BLaER1 (cell line): ENCODE results near the gene NCKAP5.

Experiments used
- H3K27ac ChIP-seq: shearing (Covaris generic); formaldehyde crosslinking; 2 replicates; pipeline ENCODE4 v1.8.1; 2022
- H3K27me3 ChIP-seq: shearing (Covaris generic); formaldehyde crosslinking; 2 replicates; pipeline ENCODE4 v1.8.1; 2022
- H3K36me3 ChIP-seq: shearing (Covaris generic); formaldehyde crosslinking; 2 replicates; pipeline ENCODE4 v1.8.1; 2022
- H3K4me1 ChIP-seq: shearing (Covaris generic); formaldehyde crosslinking; 2 replicates; pipeline ENCODE4 v1.8.1; 2022
- H3K4me2 ChIP-seq: shearing (Covaris generic); formaldehyde crosslinking; 2 replicates; pipeline ENCODE4 v1.8.1; 2022
- H3K4me3 ChIP-seq: shearing (Covaris generic); formaldehyde crosslinking; 2 replicates; pipeline ENCODE4 v1.8.1; 2022
- H3K9ac ChIP-seq: shearing (Covaris generic); formaldehyde crosslinking; 2 replicates; pipeline ENCODE4 v1.8.1; 2022
- H3K9me3 ChIP-seq: shearing (Covaris generic); formaldehyde crosslinking; 2 replicates; pipeline ENCODE4 v1.8.1; 2022
- H4K20me1 ChIP-seq: shearing (Covaris generic); formaldehyde crosslinking; 2 replicates; pipeline ENCODE4 v1.8.1; 2022
- Cebpa-rat ChIP-seq: shearing (Covaris generic); IDR thresholded peaks from 2 replicates; pipeline ENCODE4 v1.8.1; 2022

Gene NCKAP5

DNA sequence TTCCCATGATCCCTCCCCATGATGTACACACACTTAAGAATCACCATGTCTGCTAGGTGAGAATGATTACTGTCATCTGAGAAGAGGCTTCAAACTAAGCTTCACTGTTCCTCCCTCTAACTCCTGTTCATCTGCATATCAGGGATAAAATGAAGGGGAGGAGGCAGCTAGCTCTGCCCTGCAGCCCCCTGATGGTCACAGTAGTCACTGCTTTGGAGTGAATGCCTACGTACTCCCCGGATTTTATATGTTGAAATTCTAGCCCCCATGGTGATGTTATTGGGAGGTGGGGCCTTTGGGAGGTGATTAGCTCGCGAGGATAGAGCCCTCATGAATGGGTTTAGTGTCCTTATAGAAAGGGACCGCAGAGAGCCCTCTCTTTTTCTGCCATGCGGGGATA, 156.4 kb downstream of the NCKAP5 start:
- H3K4me1 ChIP-seq, result no peaks in the 10 kb centered on the region

DNA sequence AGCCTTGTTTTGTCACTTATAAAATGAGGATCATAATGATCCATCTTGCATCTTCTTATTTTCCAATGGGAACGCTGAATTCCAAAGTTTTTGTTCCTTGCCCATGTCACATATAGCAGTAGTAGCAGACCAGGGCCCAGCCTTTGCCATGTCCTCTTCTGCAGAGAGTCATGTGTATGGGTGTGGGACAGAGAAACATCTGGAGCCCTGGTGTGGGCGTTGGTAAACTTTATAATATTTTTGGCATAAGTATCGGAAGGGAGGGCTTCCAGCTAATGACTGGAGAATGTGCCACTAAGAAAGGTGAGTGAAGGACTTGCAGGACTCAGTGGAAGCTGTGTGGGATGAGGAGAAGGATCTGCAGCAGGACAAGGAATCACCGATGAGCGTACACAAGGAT, 157.2 kb downstream of the NCKAP5 start:
- TF ChIP-seq Cebpa-rat, result no peak
- no peak overlapping the region for H3K27ac ChIP-seq

More for the DNA sequence above, 156.4 kb downstream of the NCKAP5 start:
- Histone ChIP-seq H3K27ac (no peak overlapping the region), H4K20me1 (no peaks in the 10 kb centered on the region), H3K36me3 (no peaks in the 10 kb centered on the region), H3K9me3 (no peaks in the 10 kb centered on the region), H3K9ac (no peak overlapping the region), H3K27me3 (no peaks in the 10 kb centered on the region), H3K4me2 (no peak overlapping the region), H3K4me3 (no peak overlapping the region)
- no peak for TF ChIP-seq Cebpa-rat

DNA sequence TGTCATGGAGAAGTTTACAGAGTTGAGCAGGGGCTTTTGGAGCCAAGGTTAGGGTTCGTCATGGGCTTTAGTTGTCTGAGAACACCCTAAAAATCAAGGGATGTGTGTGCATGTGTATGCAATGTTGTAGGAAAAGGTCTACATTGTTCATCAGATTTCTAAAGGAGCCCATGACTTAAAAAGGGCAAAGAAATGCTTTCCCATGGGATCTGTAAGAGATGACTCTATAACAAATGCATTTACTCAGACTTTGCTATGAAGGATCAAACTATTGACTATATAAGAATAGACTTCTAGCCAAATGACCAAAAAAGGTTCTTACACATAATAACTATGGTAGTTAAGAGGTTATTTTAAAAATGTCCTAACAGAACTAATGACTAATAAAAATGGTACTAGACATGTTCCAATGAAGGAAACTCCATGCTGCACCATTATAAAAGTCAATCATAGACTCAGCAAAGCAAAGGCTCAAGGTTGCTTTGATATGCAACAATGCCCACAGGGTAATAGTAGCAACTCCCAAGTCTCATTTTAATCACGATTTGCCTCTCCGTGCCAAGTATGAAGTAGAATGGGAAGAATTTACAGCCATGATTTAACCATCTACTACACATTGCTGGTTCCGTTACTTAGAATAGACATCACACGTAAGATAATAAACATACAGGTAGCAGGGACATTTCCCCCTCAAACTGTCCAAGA, 158.5 kb downstream of the NCKAP5 start:
- Histone ChIP-seq H3K9me3 (no peaks in the 10 kb centered on the region), H4K20me1 (no peaks in the 10 kb centered on the region), H3K27me3 (no peaks in the 10 kb centered on the region), H3K36me3 (no peaks in the 10 kb centered on the region), H3K9ac (no peak overlapping the region), H3K4me3 (no peak overlapping the region), H3K27ac (no peak overlapping the region), H3K4me2 (no peak overlapping the region), H3K4me1 (no peaks in the 10 kb centered on the region)
- no peak for TF ChIP-seq Cebpa-rat

More for the DNA sequence above, 157.2 kb downstream of the NCKAP5 start:
- H3K27me3 ChIP-seq, result no peaks in the 10 kb centered on the region
- H3K9me3 ChIP-seq, result no peaks in the 10 kb centered on the region
- H3K9ac ChIP-seq, result no peak overlapping the region
- H3K4me3 ChIP-seq, result no peak overlapping the region
- no peaks in the 10 kb centered on the region for H3K36me3 ChIP-seq
- H3K4me1 ChIP-seq, result no peaks in the 10 kb centered on the region
- H3K4me2 ChIP-seq, result no peak overlapping the region
- H4K20me1 ChIP-seq, result no peaks in the 10 kb centered on the region

DNA sequence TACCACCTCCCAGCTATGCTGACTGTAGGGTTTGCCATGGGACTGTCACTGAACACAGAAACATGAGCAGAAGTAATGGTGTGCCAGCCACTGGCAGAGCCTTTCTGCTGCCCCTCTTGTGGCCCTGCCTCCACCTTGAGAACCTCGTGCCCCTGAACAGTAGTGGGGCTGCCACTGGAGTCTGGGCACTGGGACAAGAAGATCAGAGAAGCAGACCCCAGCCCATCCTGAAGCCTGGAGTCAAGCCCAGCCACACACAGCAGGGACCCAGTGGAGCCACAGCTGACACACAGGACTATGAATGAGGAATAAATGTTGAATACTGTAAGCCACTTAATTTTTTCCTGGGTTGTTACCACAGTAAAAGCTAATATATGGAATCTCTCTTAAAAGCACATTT, 159.6 kb downstream of the NCKAP5 start:
- Histone ChIP-seq H3K36me3 (no peaks in the 10 kb centered on the region), H3K27ac (no peak overlapping the region), H3K27me3 (no peaks in the 10 kb centered on the region), H3K4me3 (no peak overlapping the region), H3K9ac (no peak overlapping the region), H3K4me2 (no peak overlapping the region), H3K4me1 (no peaks in the 10 kb centered on the region), H4K20me1 (no peaks in the 10 kb centered on the region), H3K9me3 (no peaks in the 10 kb centered on the region)
- TF ChIP-seq Cebpa-rat, result no peak

DNA sequence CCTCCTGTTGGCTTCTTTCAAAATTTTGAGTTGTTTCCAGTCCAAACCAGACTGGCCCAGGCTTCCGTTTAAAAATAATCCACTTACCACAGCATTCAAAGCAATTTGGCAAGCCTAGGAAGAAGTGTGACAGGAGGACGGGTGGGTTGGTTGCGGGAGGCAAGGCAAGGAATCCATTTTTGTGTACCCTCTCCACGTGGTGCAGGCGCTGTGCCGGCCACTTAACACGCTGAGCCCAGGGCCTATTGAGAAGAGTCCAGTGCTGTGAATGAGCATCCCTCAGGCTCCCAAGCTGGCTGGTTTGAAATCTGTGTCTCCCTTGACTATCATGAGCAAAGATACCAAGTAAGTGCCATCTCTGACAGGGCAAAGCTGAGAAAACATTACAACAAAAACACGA, 160.9 kb downstream of the NCKAP5 start:
- Histone ChIP-seq H3K4me1 (no peaks in the 10 kb centered on the region), H3K4me2 (no peak overlapping the region), H3K27me3 (no peaks in the 10 kb centered on the region), H3K4me3 (no peak overlapping the region), H3K9ac (no peak overlapping the region), H3K9me3 (no peaks in the 10 kb centered on the region), H3K36me3 (no peaks in the 10 kb centered on the region), H4K20me1 (no peaks in the 10 kb centered on the region), H3K27ac (no peak overlapping the region)
- TF ChIP-seq Cebpa-rat, result no peak

DNA sequence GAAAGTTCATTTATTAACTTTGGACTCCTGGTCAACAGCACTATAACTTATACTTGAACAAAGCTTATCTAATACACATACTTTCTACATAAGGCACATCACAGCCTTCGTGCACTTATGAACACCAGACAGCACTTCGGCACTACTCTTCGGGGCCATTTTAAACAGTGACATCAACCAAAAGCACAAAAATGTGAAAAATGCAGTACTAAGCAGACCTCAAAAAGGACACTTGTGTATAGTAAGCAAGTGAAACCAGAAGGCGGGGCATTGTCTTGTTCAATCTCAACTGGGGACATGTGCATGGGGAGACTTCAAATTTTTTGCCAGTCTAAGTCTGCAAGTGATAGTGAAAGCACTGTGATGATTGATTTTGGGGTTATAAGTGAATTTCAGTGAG, 163.0 kb downstream of the NCKAP5 start:
- H3K9me3 ChIP-seq, result no peaks in the 10 kb centered on the region
- no peak for TF ChIP-seq Cebpa-rat
- H3K36me3 ChIP-seq, result no peaks in the 10 kb centered on the region
- no peak overlapping the region for H3K9ac ChIP-seq
- no peak overlapping the region for H3K4me2 ChIP-seq
- H3K4me3 ChIP-seq, result no peak overlapping the region
- H3K27ac ChIP-seq, result no peak overlapping the region
- H3K4me1 ChIP-seq, result no peaks in the 10 kb centered on the region
- H4K20me1 ChIP-seq, result no peaks in the 10 kb centered on the region
- no peaks in the 10 kb centered on the region for H3K27me3 ChIP-seq

DNA sequence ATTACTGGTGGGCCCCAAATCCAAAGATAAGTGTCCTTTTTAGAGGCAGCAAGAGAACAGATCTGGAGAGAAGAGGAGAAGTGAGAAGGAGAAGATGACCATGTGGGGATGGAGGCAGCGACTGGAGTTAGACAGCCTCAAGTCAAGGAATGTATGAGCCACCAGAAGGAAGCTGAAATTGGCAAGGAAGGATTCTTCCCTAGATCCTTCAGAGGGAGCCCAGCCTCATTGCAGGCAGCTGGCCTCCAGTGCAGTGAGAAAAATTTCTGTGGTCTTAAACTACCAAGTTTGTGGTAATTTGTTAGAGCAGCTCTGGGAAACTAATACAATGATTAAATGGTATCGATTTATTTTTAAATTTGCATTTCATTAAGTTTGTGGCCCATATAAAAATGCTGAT, 167.9 kb downstream of the NCKAP5 start:
- Histone ChIP-seq H3K4me1 (no peaks in the 10 kb centered on the region), H3K27me3 (no peaks in the 10 kb centered on the region)

DNA sequence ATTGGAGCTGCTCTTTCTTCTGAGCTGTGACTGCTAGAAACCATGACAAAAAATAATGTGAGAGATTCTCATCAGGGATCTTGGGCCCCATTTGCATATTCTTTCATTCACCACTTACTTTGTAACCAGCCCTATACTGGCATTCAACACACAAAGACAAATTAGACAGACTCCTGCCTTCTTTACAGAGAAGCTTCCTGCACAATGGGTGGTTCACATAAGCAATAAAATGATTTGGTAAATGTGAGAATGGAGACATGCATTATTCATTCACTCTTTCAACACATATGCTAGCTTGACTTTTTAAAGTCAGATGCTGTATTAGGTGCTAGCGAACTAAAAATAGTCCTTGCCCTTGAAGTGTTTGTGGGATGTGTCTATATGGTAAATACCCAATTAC, 174.4 kb downstream of the NCKAP5 start:
- no peak overlapping the region for H3K4me2 ChIP-seq
- H3K27ac ChIP-seq, result no peak overlapping the region
- H3K27me3 ChIP-seq, result no peaks in the 10 kb centered on the region
- TF ChIP-seq Cebpa-rat, result no peak
- no peak overlapping the region for H3K4me3 ChIP-seq
- no peaks in the 10 kb centered on the region for H4K20me1 ChIP-seq
- H3K4me1 ChIP-seq, result no peaks in the 10 kb centered on the region
- no peaks in the 10 kb centered on the region for H3K36me3 ChIP-seq
- H3K9ac ChIP-seq, result no peak overlapping the region
- no peaks in the 10 kb centered on the region for H3K9me3 ChIP-seq

More for the DNA sequence above, 167.9 kb downstream of the NCKAP5 start:
- no peak overlapping the region for H3K4me2 ChIP-seq
- TF ChIP-seq Cebpa-rat, result no peak
- H4K20me1 ChIP-seq, result no peaks in the 10 kb centered on the region
- no peaks in the 10 kb centered on the region for H3K9me3 ChIP-seq
- H3K27ac ChIP-seq, result no peak overlapping the region
- H3K4me3 ChIP-seq, result no peak overlapping the region
- no peak overlapping the region for H3K9ac ChIP-seq
- H3K36me3 ChIP-seq, result no peaks in the 10 kb centered on the region

DNA sequence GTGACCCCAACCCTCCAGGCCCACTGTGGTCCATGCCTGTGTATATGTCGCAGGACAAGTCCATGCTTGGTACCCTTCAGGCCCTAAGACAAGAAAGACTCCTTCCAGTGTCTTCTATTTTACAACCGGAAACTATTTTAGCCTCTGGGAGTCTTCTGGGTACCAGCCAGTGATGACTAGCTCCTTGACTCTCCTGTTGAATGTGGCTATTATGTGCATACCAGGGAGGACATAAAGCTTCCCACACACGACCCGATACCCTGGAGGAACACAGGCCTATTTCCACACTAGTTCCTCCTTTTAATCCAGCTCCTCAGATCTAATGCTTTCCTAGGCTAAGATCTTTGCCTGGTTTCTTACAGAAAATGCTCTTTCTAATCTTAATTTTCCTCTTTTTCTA, 178.1 kb downstream of the NCKAP5 start:
- no peak for TF ChIP-seq Cebpa-rat
- Histone ChIP-seq H3K4me3 (no peak overlapping the region), H3K9ac (no peak overlapping the region), H4K20me1 (no peaks in the 10 kb centered on the region), H3K36me3 (no peaks in the 10 kb centered on the region), H3K4me1 (no peaks in the 10 kb centered on the region), H3K4me2 (no peak overlapping the region), H3K9me3 (no peaks in the 10 kb centered on the region), H3K27ac (no peak overlapping the region), H3K27me3 (no peaks in the 10 kb centered on the region)

DNA sequence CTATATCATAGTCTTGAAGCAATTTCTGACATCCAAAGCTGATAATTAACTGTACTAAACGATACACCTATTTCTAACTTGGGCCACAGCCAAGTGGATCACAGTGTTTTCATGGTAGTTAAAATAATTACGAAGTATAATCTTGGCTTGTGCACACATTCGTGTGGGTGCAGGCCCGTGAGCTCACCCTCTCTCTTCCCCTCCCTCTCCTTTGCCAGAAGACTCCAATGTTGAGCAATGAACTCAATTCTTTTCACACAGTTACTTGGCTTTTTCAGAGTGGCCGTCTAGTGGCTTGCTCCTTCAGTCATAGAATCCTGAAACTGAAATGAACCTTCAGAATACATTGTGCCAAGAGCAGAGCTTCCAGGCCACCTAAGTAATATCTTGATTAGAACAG, 178.7 kb downstream of the NCKAP5 start:
- no peak for TF ChIP-seq Cebpa-rat
- H3K9ac ChIP-seq, result no peak overlapping the region

DNA sequence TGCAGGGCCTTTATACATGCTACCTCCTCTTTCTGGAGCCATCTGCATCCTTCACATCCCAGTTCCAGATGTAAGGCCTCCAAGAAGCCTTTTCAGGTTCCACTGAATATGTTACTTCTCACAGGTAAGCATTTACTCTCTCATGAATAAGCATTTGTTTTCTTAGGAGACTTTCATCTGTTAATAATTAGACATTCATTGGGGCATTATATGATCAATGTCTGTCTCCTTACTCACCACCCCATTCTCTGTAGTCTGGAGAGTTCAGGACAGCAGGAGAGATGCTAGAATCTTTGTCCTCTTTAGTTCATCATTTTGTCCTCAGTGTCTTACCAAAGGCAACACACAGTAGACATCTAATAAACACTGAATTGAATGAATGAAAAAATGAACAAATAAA, 185.7 kb downstream of the NCKAP5 start:
- H3K4me1 ChIP-seq, result no peaks in the 10 kb centered on the region
- H3K36me3 ChIP-seq, result no peaks in the 10 kb centered on the region
- H3K27me3 ChIP-seq, result no peaks in the 10 kb centered on the region
- no peak for TF ChIP-seq Cebpa-rat
- no peaks in the 10 kb centered on the region for H4K20me1 ChIP-seq
- no peak overlapping the region for H3K4me3 ChIP-seq
- no peak overlapping the region for H3K27ac ChIP-seq
- no peak overlapping the region for H3K9ac ChIP-seq
- H3K9me3 ChIP-seq, result no peaks in the 10 kb centered on the region
- no peak overlapping the region for H3K4me2 ChIP-seq

More for the DNA sequence above, 178.7 kb downstream of the NCKAP5 start:
- Histone ChIP-seq H3K9me3 (no peaks in the 10 kb centered on the region), H3K36me3 (no peaks in the 10 kb centered on the region), H4K20me1 (no peaks in the 10 kb centered on the region), H3K27me3 (no peaks in the 10 kb centered on the region), H3K4me2 (no peak overlapping the region), H3K4me1 (no peaks in the 10 kb centered on the region), H3K27ac (no peak overlapping the region), H3K4me3 (no peak overlapping the region)
